Measurements from ENCODE around the gene USP25.

The USP25 gene

GRCh38 chr21:15852146-15852545, 122.4 kb downstream of the USP25 start:
- peaks cover 15% of the 10 kb centered on the region; the same call in 1 of the 2 replicates for H3K36me3 ChIP-seq (ENCODE audit: insufficient read depth, low read length)
- ATAC-seq (ENCODE audit: insufficient read depth, low read depth) (no peak), DNase-seq (no peak)
- no peak overlapping the region for H3K4me3 ChIP-seq (ENCODE audit: low read depth in 1 of 2, low read length in 2 of 2)
- H3K9ac ChIP-seq (ENCODE audit: low read depth, low read length) = no peak overlapping the region
- H2AFZ ChIP-seq (ENCODE audit: low read depth, low read length) = no peak overlapping the region
- TF ChIP-seq EZH2 (IDR thresholded peaks at IDR 0.05; ENCODE audit: borderline replicate concordance, low read depth, low read length, severe bottlenecking) (no peak), CTCF (IDR thresholded peaks at IDR 0.05; ENCODE audit: borderline replicate concordance, extremely low read depth, low read length, poor library complexity, severe bottlenecking) (no peak)
- no peaks in the 10 kb centered on the region for H3K4me1 ChIP-seq (ENCODE audit: insufficient read depth, low read length)
- H3K27me3 ChIP-seq (ENCODE audit: insufficient read depth, low read length, poor library complexity) = no peaks in the 10 kb centered on the region
- H3K9me3 ChIP-seq (ENCODE audit: insufficient read depth, low read length, severe bottlenecking) = no peaks in the 10 kb centered on the region
- H4K20me1 ChIP-seq (ENCODE audit: insufficient read depth, low read length) = no peaks in the 10 kb centered on the region
- H3K79me2 ChIP-seq (ENCODE audit: insufficient read depth, low read length) = no peaks in the 10 kb centered on the region
- no peak overlapping the region for H3K27ac ChIP-seq (ENCODE audit: low read length)
- no peak overlapping the region for H3K4me2 ChIP-seq (ENCODE audit: insufficient read depth, low read length)

- H3K4me3 ChIP-seq (ENCODE audit: low read depth in 1 of 2, low read length in 2 of 2) = no peak overlapping the region
- H3K27me3 ChIP-seq (ENCODE audit: insufficient read depth, low read length, poor library complexity) = no peaks in the 10 kb centered on the region
- H3K36me3 ChIP-seq (ENCODE audit: insufficient read depth, low read length) = peaks cover 9% of the 10 kb centered on the region; the same call in 1 of the 2 replicates
- H3K9me3 ChIP-seq (ENCODE audit: insufficient read depth, low read length, severe bottlenecking) = no peaks in the 10 kb centered on the region
- H2AFZ ChIP-seq (ENCODE audit: low read depth, low read length) = no peak overlapping the region
- no peaks in the 10 kb centered on the region for H4K20me1 ChIP-seq (ENCODE audit: insufficient read depth, low read length)
- no peak overlapping the region for H3K27ac ChIP-seq (ENCODE audit: low read length)
- ATAC-seq (ENCODE audit: insufficient read depth, low read depth) (no peak), DNase-seq (no peak)
- H3K9ac ChIP-seq (ENCODE audit: low read depth, low read length) = no peak overlapping the region
- H3K79me2 ChIP-seq (ENCODE audit: insufficient read depth, low read length) = no peaks in the 10 kb centered on the region
- H3K4me2 ChIP-seq (ENCODE audit: insufficient read depth, low read length) = no peak overlapping the region
- H3K4me1 ChIP-seq (ENCODE audit: insufficient read depth, low read length) = peaks cover 6% of the 10 kb centered on the region; the same call in 1 of the 2 replicates
- no peak for TF ChIP-seq EZH2 (IDR thresholded peaks at IDR 0.05; ENCODE audit: borderline replicate concordance, low read depth, low read length, severe bottlenecking)
- TF ChIP-seq CTCF (IDR thresholded peaks at IDR 0.05; ENCODE audit: borderline replicate concordance, extremely low read depth, low read length, poor library complexity, severe bottlenecking) = no peak
Observed at GRCh38 chr21:15853126-15853525, 123.3 kb downstream of the USP25 start.

GRCh38 chr21:15856813-15857212, 127.0 kb downstream of the USP25 start:
- Histone ChIP-seq H3K79me2 (ENCODE audit: insufficient read depth, low read length) (no peaks in the 10 kb centered on the region), H3K4me1 (ENCODE audit: insufficient read depth, low read length) (peaks cover 6% of the 10 kb centered on the region; the same call in 1 of the 2 replicates), H4K20me1 (ENCODE audit: insufficient read depth, low read length) (no peaks in the 10 kb centered on the region), H3K27me3 (ENCODE audit: insufficient read depth, low read length, poor library complexity) (no peaks in the 10 kb centered on the region), H3K27ac (ENCODE audit: low read length) (no peak overlapping the region), H3K4me2 (ENCODE audit: insufficient read depth, low read length) (no peak overlapping the region), H2AFZ (ENCODE audit: low read depth, low read length) (no peak overlapping the region), H3K9me3 (ENCODE audit: insufficient read depth, low read length, severe bottlenecking) (no peaks in the 10 kb centered on the region), H3K36me3 (ENCODE audit: insufficient read depth, low read length) (peaks cover 9% of the 10 kb centered on the region; the same call in 1 of the 2 replicates), H3K9ac (ENCODE audit: low read depth, low read length) (no peak overlapping the region), H3K4me3 (ENCODE audit: low read depth in 1 of 2, low read length in 2 of 2) (no peak overlapping the region)
- DNase-seq (no peak), ATAC-seq (ENCODE audit: insufficient read depth, low read depth) (no peak)
- TF ChIP-seq CTCF (IDR thresholded peaks at IDR 0.05; ENCODE audit: borderline replicate concordance, extremely low read depth, low read length, poor library complexity, severe bottlenecking) = no peak
- TF ChIP-seq EZH2 (IDR thresholded peaks at IDR 0.05; ENCODE audit: borderline replicate concordance, low read depth, low read length, severe bottlenecking) = no peak

- Histone ChIP-seq H3K9ac (ENCODE audit: low read depth, low read length) (no peak overlapping the region), H3K4me3 (ENCODE audit: low read depth in 1 of 2, low read length in 2 of 2) (no peak overlapping the region), H3K27ac (ENCODE audit: low read length) (no peak overlapping the region), H3K4me2 (ENCODE audit: insufficient read depth, low read length) (no peak overlapping the region), H3K9me3 (ENCODE audit: insufficient read depth, low read length, severe bottlenecking) (no peaks in the 10 kb centered on the region), H3K79me2 (ENCODE audit: insufficient read depth, low read length) (no peaks in the 10 kb centered on the region), H3K27me3 (ENCODE audit: insufficient read depth, low read length, poor library complexity) (no peaks in the 10 kb centered on the region), H3K4me1 (ENCODE audit: insufficient read depth, low read length) (peaks cover 6% of the 10 kb centered on the region; the same call in 1 of the 2 replicates), H4K20me1 (ENCODE audit: insufficient read depth, low read length) (no peaks in the 10 kb centered on the region), H2AFZ (ENCODE audit: low read depth, low read length) (no peak overlapping the region), H3K36me3 (ENCODE audit: insufficient read depth, low read length) (peaks cover 9% of the 10 kb centered on the region; the same call in 1 of the 2 replicates)
- TF ChIP-seq EZH2 (IDR thresholded peaks at IDR 0.05; ENCODE audit: borderline replicate concordance, low read depth, low read length, severe bottlenecking) (no peak), CTCF (IDR thresholded peaks at IDR 0.05; ENCODE audit: borderline replicate concordance, extremely low read depth, low read length, poor library complexity, severe bottlenecking) (no peak)
- no peak for ATAC-seq (ENCODE audit: insufficient read depth, low read depth)
- DNase-seq = no peak
Observed at GRCh38 chr21:15857740-15858139, 128.0 kb downstream of the USP25 start.

Data from DND-41 (cell line).